ENCODE data around the gene RFTN1.

The RFTN1 gene

DNA sequence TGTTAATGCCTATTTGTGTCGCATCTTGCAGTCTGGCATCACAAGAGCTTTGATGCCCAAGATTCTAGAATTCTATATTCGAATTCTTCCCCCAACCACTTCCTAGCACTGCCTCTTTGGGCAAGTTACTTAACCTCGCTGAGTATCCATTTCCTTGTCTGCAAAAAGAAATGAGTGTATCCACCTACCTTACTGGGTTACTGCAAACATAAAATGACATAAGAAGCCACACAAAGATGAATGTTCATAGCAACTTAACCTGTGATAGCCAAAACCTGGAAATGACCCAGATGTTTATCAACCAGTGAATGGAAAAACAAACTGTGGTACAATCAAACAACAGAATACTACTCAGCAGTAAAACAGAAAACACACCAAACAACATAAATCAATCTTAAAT lies 24.9 kb downstream of the RFTN1 start:
- Histone ChIP-seq H2BK5ac (ENCODE audit: low read length) (no peak overlapping the region), H2BK15ac (ENCODE audit: low read length) (no peak overlapping the region), H2BK120ac (ENCODE audit: low read depth, low read length) (no peak overlapping the region), H3K18ac (ENCODE audit: low read length) (no peak overlapping the region), H3K4me1 (ENCODE audit: control insufficient read depth in 2 of 2, insufficient read depth in 1 of 2, low read depth in 1 of 2, low read length in 2 of 2) (no peaks in the 10 kb centered on the region), H2AFZ (ENCODE audit: low read length) (no peak overlapping the region), H3K14ac (ENCODE audit: low read length) (no peak overlapping the region), H2BK12ac (ENCODE audit: low read length) (no peak overlapping the region), H3K4me2 (ENCODE audit: insufficient read depth, low read length, poor library complexity, severe bottlenecking) (no peak overlapping the region), H3K4ac (ENCODE audit: low read length) (no peak overlapping the region), H2AK5ac (ENCODE audit: low read depth, low read length) (no peak overlapping the region), H3K36me3 (replicated peaks in 1 of 2; ENCODE audit: control insufficient read depth in 2 of 2, insufficient read depth in 2 of 2, low read length in 2 of 2) (no peaks in the 10 kb centered on the region), H3K9me3 (replicated peaks in 1 of 2; ENCODE audit: control insufficient read depth in 2 of 2, insufficient read depth in 1 of 2, low read depth in 1 of 2, low read length in 2 of 2) (peaks cover 3 to 14% of the 10 kb centered on the region in 2 donors), H4K91ac (ENCODE audit: low read depth, low read length, poor library complexity) (no peak overlapping the region), H3K27ac (replicated peaks; ENCODE audit: low read length) (no peak overlapping the region), H3K9ac (ENCODE audit: low read depth, low read length, poor library complexity) (no peak overlapping the region), H3K27me3 (ENCODE audit: control insufficient read depth in 3 of 3, insufficient read depth in 3 of 3, low read depth in 1 of 3, low read length in 3 of 3) (no peaks in the 10 kb centered on the region), H3K23ac (ENCODE audit: low read depth, low read length, poor library complexity) (no peak overlapping the region), H3K4me3 (ENCODE audit: low read length in 2 of 2) (no peak overlapping the region), H4K8ac (ENCODE audit: low read depth, low read length) (no peak overlapping the region), H3K79me1 (ENCODE audit: low read depth, low read length) (no peaks in the 10 kb centered on the region)
- WGBS, 2 donors (ENCODE audit: extremely low coverage in 2 of 2, insufficient read length in 2 of 2, insufficient replicate concordance in 1 of 2), result no CpG with 5 or more reads among the region's 3 CpGs
- no peak for DNase-seq (ENCODE audit: low spot score)

- Histone ChIP-seq H2AK5ac (ENCODE audit: low read depth, low read length) (no peak overlapping the region), H3K4ac (ENCODE audit: low read length) (no peak overlapping the region), H2BK12ac (ENCODE audit: low read length) (no peak overlapping the region), H3K27ac (replicated peaks; ENCODE audit: low read length) (no peak overlapping the region), H3K9me3 (replicated peaks in 1 of 2; ENCODE audit: control insufficient read depth in 2 of 2, insufficient read depth in 1 of 2, low read depth in 1 of 2, low read length in 2 of 2) (peaks cover 3 to 14% of the 10 kb centered on the region in 2 donors), H4K91ac (ENCODE audit: low read depth, low read length, poor library complexity) (no peak overlapping the region), H2BK15ac (ENCODE audit: low read length) (no peak overlapping the region), H3K23ac (ENCODE audit: low read depth, low read length, poor library complexity) (no peak overlapping the region), H3K4me1 (ENCODE audit: control insufficient read depth in 2 of 2, insufficient read depth in 1 of 2, low read depth in 1 of 2, low read length in 2 of 2) (no peaks in the 10 kb centered on the region), H2BK5ac (ENCODE audit: low read length) (no peak overlapping the region), H3K79me1 (ENCODE audit: low read depth, low read length) (no peaks in the 10 kb centered on the region), H3K27me3 (ENCODE audit: control insufficient read depth in 3 of 3, insufficient read depth in 3 of 3, low read depth in 1 of 3, low read length in 3 of 3) (no peaks in the 10 kb centered on the region), H4K8ac (ENCODE audit: low read depth, low read length) (no peak overlapping the region), H3K36me3 (replicated peaks in 1 of 2; ENCODE audit: control insufficient read depth in 2 of 2, insufficient read depth in 2 of 2, low read length in 2 of 2) (no peaks in the 10 kb centered on the region), H3K4me3 (ENCODE audit: low read length in 2 of 2) (no peak overlapping the region), H2AFZ (ENCODE audit: low read length) (no peak overlapping the region), H3K14ac (ENCODE audit: low read length) (no peak overlapping the region), H3K18ac (ENCODE audit: low read length) (no peak overlapping the region), H3K9ac (ENCODE audit: low read depth, low read length, poor library complexity) (no peak overlapping the region), H3K4me2 (ENCODE audit: insufficient read depth, low read length, poor library complexity, severe bottlenecking) (no peak overlapping the region), H2BK120ac (ENCODE audit: low read depth, low read length) (no peak overlapping the region)
- WGBS, 2 donors (ENCODE audit: extremely low coverage in 2 of 2, insufficient read length in 2 of 2, insufficient replicate concordance in 1 of 2), result no CpG with 5 or more reads among the region's 11 CpGs
- no peak for DNase-seq (ENCODE audit: low spot score)
Measured at GRCh38 chr3:16487511-16488175, 25.9 kb downstream of the RFTN1 start.

DNA sequence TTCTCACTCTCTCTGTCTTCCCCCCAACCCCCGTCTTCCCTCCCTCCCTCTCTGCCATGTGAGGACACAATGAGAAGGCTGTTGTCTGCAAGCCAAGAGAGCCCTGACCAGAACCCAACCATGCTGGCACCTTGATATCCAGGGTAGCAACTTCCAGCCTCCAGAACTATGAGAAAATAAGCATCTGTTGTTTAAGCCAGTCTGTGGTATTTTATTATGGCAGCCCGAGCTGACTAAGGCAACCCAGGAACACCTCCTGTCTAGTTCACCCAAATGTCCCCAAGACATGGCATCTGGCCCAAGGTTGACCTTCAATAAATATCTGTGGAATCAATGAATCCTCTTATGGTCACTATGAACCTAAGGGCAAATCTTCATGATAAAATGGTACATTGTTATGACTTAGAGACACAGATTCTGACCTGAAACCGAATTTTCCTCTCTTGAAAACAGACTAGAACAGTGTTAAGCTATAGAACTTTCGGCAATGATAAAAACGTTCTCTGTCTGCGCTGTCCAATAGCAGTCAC lies 26.5 kb downstream of the RFTN1 start:
- no peak overlapping the region for H2BK5ac ChIP-seq (ENCODE audit: low read length)
- no peak overlapping the region for H2BK12ac ChIP-seq (ENCODE audit: low read length)
- no peak overlapping the region for H4K91ac ChIP-seq (ENCODE audit: low read depth, low read length, poor library complexity)
- H2AK5ac ChIP-seq (ENCODE audit: low read depth, low read length), result no peak overlapping the region
- no peaks in the 10 kb centered on the region for H3K27me3 ChIP-seq (ENCODE audit: control insufficient read depth in 3 of 3, insufficient read depth in 3 of 3, low read depth in 1 of 3, low read length in 3 of 3)
- no peak overlapping the region for H3K27ac ChIP-seq (replicated peaks; ENCODE audit: low read length)
- H3K36me3 ChIP-seq (replicated peaks in 1 of 2; ENCODE audit: control insufficient read depth in 2 of 2, insufficient read depth in 2 of 2, low read length in 2 of 2), result no peaks in the 10 kb centered on the region
- WGBS, 2 donors (ENCODE audit: extremely low coverage in 2 of 2, insufficient read length in 2 of 2, insufficient replicate concordance in 1 of 2), result no CpG with 5 or more reads among the region's 6 CpGs
- H2AFZ ChIP-seq (ENCODE audit: low read length), result no peak overlapping the region
- H3K4ac ChIP-seq (ENCODE audit: low read length), result no peak overlapping the region
- H2BK120ac ChIP-seq (ENCODE audit: low read depth, low read length), result no peak overlapping the region
- no peaks in the 10 kb centered on the region for H3K79me1 ChIP-seq (ENCODE audit: low read depth, low read length)
- no peak overlapping the region for H2BK15ac ChIP-seq (ENCODE audit: low read length)
- no peak overlapping the region for H4K8ac ChIP-seq (ENCODE audit: low read depth, low read length)
- H3K9me3 ChIP-seq (replicated peaks in 1 of 2; ENCODE audit: control insufficient read depth in 2 of 2, insufficient read depth in 1 of 2, low read depth in 1 of 2, low read length in 2 of 2), result peaks cover 3 to 14% of the 10 kb centered on the region in 2 donors
- no peak overlapping the region for H3K18ac ChIP-seq (ENCODE audit: low read length)
- no peak overlapping the region for H3K9ac ChIP-seq (ENCODE audit: low read depth, low read length, poor library complexity)
- peaks cover 0 to 1% of the 10 kb centered on the region in 2 donors for H3K4me1 ChIP-seq (ENCODE audit: control insufficient read depth in 2 of 2, insufficient read depth in 1 of 2, low read depth in 1 of 2, low read length in 2 of 2)
- no peak for DNase-seq (ENCODE audit: low spot score)
- H3K14ac ChIP-seq (ENCODE audit: low read length), result no peak overlapping the region
- no peak overlapping the region for H3K4me2 ChIP-seq (ENCODE audit: insufficient read depth, low read length, poor library complexity, severe bottlenecking)
- H3K4me3 ChIP-seq (ENCODE audit: low read length in 2 of 2), result no peak overlapping the region
- H3K23ac ChIP-seq (ENCODE audit: low read depth, low read length, poor library complexity), result no peak overlapping the region

DNA sequence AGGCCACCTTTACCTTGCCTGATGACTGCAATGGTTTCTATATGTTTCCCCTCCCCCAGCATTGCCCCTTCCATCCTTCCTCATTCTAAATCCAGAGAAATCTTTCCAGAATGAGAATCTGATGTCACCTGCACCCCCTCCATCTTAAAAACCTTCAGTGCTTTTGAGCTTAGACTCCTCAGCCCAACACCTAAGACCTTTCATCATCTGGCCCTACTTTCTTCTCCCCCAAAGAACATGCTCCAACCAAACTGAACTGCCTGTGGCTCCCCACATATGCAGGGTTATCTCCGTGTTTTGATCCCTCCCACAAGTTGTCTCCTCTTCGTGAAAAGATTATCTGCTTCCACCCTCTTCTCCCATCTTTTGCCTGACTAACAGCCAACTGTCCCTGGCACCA lies 27.3 kb downstream of the RFTN1 start:
- no peak overlapping the region for H2AFZ ChIP-seq (ENCODE audit: low read length)
- H3K79me1 ChIP-seq (ENCODE audit: low read depth, low read length), result no peaks in the 10 kb centered on the region
- WGBS, 2 donors (ENCODE audit: extremely low coverage in 2 of 2, insufficient read length in 2 of 2, insufficient replicate concordance in 1 of 2), result no CpG with 5 or more reads among the region's 2 CpGs
- no peak overlapping the region for H2BK5ac ChIP-seq (ENCODE audit: low read length)
- no peak overlapping the region for H3K27ac ChIP-seq (replicated peaks; ENCODE audit: low read length)
- no peak overlapping the region for H3K14ac ChIP-seq (ENCODE audit: low read length)
- H3K9ac ChIP-seq (ENCODE audit: low read depth, low read length, poor library complexity), result no peak overlapping the region
- no peak overlapping the region for H3K23ac ChIP-seq (ENCODE audit: low read depth, low read length, poor library complexity)
- H3K4me2 ChIP-seq (ENCODE audit: insufficient read depth, low read length, poor library complexity, severe bottlenecking), result no peak overlapping the region
- peaks cover 2 to 7% of the 10 kb centered on the region in 2 donors for H3K9me3 ChIP-seq (replicated peaks in 1 of 2; ENCODE audit: control insufficient read depth in 2 of 2, insufficient read depth in 1 of 2, low read depth in 1 of 2, low read length in 2 of 2)
- no peak overlapping the region for H2BK120ac ChIP-seq (ENCODE audit: low read depth, low read length)
- H2BK15ac ChIP-seq (ENCODE audit: low read length), result no peak overlapping the region
- no peaks in the 10 kb centered on the region for H3K27me3 ChIP-seq (ENCODE audit: control insufficient read depth in 3 of 3, insufficient read depth in 3 of 3, low read depth in 1 of 3, low read length in 3 of 3)
- no peak overlapping the region for H2BK12ac ChIP-seq (ENCODE audit: low read length)
- DNase-seq (ENCODE audit: low spot score), result no peak
- no peak overlapping the region for H3K18ac ChIP-seq (ENCODE audit: low read length)
- H3K36me3 ChIP-seq (replicated peaks in 1 of 2; ENCODE audit: control insufficient read depth in 2 of 2, insufficient read depth in 2 of 2, low read length in 2 of 2), result no peaks in the 10 kb centered on the region
- no peak overlapping the region for H2AK5ac ChIP-seq (ENCODE audit: low read depth, low read length)
- peaks cover 0 to 4% of the 10 kb centered on the region in 2 donors for H3K4me1 ChIP-seq (ENCODE audit: control insufficient read depth in 2 of 2, insufficient read depth in 1 of 2, low read depth in 1 of 2, low read length in 2 of 2)
- no peak overlapping the region for H4K91ac ChIP-seq (ENCODE audit: low read depth, low read length, poor library complexity)
- H4K8ac ChIP-seq (ENCODE audit: low read depth, low read length), result no peak overlapping the region
- H3K4me3 ChIP-seq (ENCODE audit: low read length in 2 of 2), result no peak overlapping the region
- H3K4ac ChIP-seq (ENCODE audit: low read length), result no peak overlapping the region

Data from neuronal stem cell (in vitro differentiated cells).